Dendritic cell treated with granulocyte-macrophage colony-stimulating factor and Interleukin-4, amounts not matched to agents 40 ng/mL and 50 ng/mL, for 4 days (primary cell): Measurements from ENCODE around the gene ZNF184.
A peak's percentile ranks its signal among the peaks of the same experiment; 100 is the strongest.

Experiments used
- H3K27ac Mint-ChIP-seq: one replicate; pipeline ENCODE4 v1.8.0; 2022; ENCODE audit warnings: mild to moderate bottlenecking, mixed read lengths
- H3K27me3 Mint-ChIP-seq: one replicate; pipeline ENCODE4 v1.8.0; 2022; ENCODE audit warnings: mild to moderate bottlenecking, mixed read lengths
- H3K36me3 Mint-ChIP-seq: one replicate; pipeline ENCODE4 v1.8.0; 2022; ENCODE audit warnings: low read depth, mixed read lengths
- H3K4me1 Mint-ChIP-seq: one replicate; pipeline ENCODE4 v1.8.0; 2022; ENCODE audit warnings: low read depth, mixed read lengths
- H3K4me3 Mint-ChIP-seq: one replicate; pipeline ENCODE4 v1.8.0; 2022; ENCODE audit warnings: mild to moderate bottlenecking, moderate library complexity, mixed read lengths
- H3K9me3 Mint-ChIP-seq: one replicate; pipeline ENCODE4 v1.8.0; 2022; ENCODE audit warnings: mixed read lengths
- intact Hi-C: fragments of 100-400 bp; cut with micrococcal nuclease; formaldehyde crosslinking; loops from one replicate; pipeline ENCODE4 v1.15.0; 2022

The ZNF184 gene

DNA sequence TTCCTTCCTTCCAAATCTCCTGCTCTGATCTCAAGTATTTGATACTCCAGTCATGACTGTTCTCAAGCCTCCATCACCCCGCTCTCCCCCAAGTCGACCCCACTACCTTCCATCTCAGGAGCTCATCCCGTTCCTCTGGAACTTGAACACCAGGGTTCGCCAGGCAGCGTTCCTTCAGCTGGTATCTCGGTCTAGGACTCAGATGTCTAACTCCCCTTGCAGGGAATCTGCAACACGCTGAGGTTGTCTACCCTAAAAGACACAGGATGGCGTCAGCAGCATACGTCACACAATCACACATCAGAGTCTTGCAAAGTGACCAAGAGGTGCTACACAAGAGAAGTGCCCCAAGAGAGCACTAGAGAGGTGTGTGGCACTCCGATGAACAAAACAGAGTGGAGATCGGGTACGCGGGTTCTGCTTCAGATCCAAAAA is 706 bp downstream of the ZNF184 start:
- peaks cover 21% of the 10 kb centered on the region for H3K4me1 Mint-ChIP-seq
- peak overlapping the region; percentile 93 for H3K4me3 Mint-ChIP-seq

DNA sequence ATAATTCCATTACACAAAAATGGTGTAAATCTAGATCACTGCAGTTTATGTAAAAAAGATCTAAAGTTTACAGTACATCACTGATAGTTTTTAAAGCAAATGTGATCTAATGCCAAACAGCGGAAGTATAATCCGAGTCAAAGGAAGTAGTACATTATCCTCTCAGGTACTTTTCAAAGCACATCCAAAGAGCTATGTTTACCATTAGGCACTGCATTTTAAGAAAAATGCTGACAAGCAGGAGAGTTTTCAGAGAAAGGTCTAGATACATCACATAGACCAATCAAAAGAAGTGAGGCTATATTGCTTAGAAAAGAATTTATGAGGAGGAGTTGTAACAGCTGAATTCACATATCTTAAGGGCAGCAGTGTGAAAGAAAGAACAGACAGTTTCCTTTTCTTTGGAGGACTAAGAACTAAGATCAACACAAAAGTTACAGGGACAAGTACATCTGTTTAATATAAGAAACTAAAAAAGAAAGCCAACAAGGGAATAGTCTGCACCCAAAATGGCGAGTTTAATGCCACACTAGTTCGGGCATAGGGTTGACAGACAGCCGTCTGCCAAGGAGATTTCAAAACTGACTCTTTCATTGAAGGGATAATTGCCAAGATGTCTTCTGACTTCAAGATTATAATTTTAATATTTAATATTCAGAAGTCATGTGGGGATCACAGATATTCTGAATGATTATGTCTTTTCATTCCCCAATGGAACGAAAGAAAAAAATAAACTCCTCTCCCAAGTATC is 1.4 kb downstream of the ZNF184 start:
- Mint-ChIP-seq H3K4me3 (peak overlapping the region; percentile 93), H3K36me3 (peaks cover 52% of the 10 kb centered on the region), H3K27ac (peak overlapping the region; percentile 94), H3K27me3 (no peaks in the 10 kb centered on the region), H3K4me1 (peaks cover 21% of the 10 kb centered on the region), H3K9me3 (peaks cover 16% of the 10 kb centered on the region)
- intact Hi-C loops = loop anchor here (2.0 kb wide), 2 partner anchors 31 to 83 kb away; partner anchors contain the start of gene ZNF391

More for the DNA sequence above, 706 bp downstream of the ZNF184 start:
- Mint-ChIP-seq H3K36me3 (peaks cover 45% of the 10 kb centered on the region), H3K9me3 (peaks cover 9% of the 10 kb centered on the region), H3K27ac (peak overlapping the region; percentile 94), H3K27me3 (no peaks in the 10 kb centered on the region)
- intact Hi-C loops = loop anchor here (2.0 kb wide), 2 partner anchors 31 to 83 kb away; partner anchors contain the start of gene ZNF391

DNA sequence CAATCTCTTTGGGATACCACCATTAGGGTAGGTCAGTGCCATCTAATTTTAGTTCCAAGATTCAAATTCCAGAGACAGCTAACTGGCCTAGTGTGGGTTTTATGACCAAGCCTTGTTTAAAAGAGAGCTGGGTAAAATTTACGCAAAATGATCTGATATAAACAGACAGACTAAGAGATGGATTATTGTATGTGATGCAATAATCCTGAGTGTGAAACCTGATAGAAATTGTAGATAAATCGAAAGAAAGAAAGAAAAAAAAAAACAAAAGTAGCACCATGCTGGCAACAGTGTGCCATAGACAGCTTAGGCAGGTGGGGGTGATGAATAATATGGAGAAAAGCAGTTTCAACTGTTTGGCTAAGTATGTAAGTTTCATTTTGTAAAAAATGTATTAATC is 2.9 kb downstream of the ZNF184 start:
- Mint-ChIP-seq H3K9me3 (peaks cover 29% of the 10 kb centered on the region), H3K27me3 (no peaks in the 10 kb centered on the region), H3K36me3 (peaks cover 67% of the 10 kb centered on the region), H3K27ac (no peak overlapping the region), H3K4me1 (peaks cover 21% of the 10 kb centered on the region), H3K4me3 (no peak overlapping the region)
- intact Hi-C loops = no loop called here

DNA sequence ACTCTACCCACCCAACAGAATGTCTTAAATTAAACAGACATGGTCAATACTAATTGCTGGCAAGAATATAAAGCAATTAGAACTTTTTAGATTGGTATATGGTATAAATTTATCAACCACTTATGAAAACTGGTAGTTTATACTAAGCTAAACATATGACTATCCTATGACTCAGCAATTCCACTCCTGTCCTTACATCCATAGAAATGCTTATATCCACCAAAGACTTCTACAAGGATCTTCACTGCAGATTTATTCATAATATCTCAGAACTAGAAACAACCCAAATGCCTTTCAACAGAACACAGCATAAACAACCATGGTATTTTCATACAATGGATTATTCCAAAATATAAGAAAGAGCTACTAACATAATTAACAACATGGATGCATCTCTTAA is 4.6 kb downstream of the ZNF184 start:
- Mint-ChIP-seq H3K4me3 (no peak overlapping the region), H3K9me3 (peaks cover 44% of the 10 kb centered on the region), H3K36me3 (peaks cover 84% of the 10 kb centered on the region), H3K27me3 (no peaks in the 10 kb centered on the region), H3K27ac (no peak overlapping the region), H3K4me1 (peaks cover 21% of the 10 kb centered on the region)
- intact Hi-C loops = no loop called here

DNA sequence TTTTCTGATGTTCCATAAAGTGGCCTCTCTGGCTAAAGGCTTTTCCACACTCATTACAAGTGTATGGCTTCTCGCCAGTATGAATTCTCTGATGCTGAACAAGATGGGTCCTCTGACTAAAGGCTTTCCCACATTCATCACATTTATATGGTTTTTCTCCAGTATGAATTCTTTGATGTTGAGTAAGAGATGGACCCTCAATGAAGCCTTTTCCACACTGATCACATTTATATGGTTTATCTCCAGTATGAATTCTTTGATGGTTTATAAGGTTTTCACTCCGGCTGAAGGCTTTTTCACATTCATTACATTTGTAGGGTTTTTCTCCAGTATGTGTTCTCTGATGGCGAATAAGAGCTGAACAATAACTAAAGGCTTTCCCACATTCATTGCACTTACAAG is 20.4 kb downstream of the ZNF184 start:
- H3K9me3 Mint-ChIP-seq = peaks cover 68% of the 10 kb centered on the region
- intact Hi-C loops = no loop called here
- H3K36me3 Mint-ChIP-seq = peaks cover 77% of the 10 kb centered on the region
- H3K4me1 Mint-ChIP-seq = no peaks in the 10 kb centered on the region
- no peak overlapping the region for H3K27ac Mint-ChIP-seq
- H3K27me3 Mint-ChIP-seq = no peaks in the 10 kb centered on the region
- H3K4me3 Mint-ChIP-seq = no peak overlapping the region

DNA sequence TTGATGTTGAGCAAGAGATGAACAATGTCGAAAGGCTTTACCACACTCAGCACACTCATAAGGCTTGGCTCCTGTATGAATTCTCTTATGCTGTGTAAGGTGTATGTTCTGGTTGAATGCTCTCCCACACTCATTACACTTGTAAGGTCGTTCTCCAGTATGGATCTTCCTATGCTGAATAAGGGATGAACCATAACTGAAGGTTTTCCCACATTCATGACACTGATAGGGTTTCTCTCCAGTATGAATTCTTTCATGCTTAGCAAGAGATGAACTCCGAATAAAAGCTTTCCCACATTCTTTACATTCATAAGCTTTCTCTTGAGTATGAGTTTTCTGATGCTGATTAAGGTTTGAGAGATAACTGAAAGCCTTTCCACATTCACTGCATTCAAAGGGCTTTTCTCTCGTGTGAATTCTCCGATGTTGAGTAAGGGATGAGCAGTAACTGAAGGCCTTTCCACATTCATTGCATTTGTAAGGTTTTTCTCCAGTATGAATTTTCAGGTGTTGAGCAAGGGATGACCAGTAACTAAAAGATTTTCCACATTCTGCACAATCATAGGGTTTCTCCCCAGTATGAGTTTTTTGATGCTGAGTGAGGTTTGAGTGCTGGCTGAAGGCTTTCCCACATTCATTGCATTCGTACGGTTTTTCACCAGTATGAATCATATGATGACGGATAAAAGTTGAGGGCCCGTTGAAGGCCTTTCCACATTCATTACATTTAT is 21.1 kb downstream of the ZNF184 start:
- Mint-ChIP-seq H3K4me1 (no peaks in the 10 kb centered on the region), H3K27ac (no peak overlapping the region), H3K36me3 (peaks cover 70% of the 10 kb centered on the region), H3K4me3 (no peak overlapping the region), H3K9me3 (peaks cover 62% of the 10 kb centered on the region), H3K27me3 (no peaks in the 10 kb centered on the region)
- intact Hi-C loops = no loop called here

DNA sequence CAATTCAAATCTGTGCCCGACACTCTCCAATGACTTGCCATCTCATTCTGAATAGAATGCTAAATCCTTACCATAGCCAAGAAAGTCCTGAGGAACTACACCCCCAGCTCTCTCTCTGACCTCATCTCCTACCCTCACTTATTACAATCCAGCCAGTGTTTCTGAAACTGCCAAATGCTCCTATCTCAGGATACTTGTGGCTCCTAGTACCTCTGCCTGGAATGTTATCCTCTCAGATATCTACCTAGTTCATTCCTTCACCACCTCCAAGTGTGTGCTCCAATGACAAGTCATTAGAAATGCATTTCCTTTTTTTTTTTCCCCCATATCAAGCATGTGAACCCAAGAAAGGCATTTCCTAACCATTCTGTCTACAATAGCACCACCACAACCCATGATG is 24.4 kb downstream of the ZNF184 start:
- intact Hi-C loops = no loop called here
- Mint-ChIP-seq H3K27me3 (no peaks in the 10 kb centered on the region), H3K4me1 (no peaks in the 10 kb centered on the region), H3K27ac (no peak overlapping the region), H3K9me3 (peaks cover 28% of the 10 kb centered on the region), H3K4me3 (no peak overlapping the region), H3K36me3 (peaks cover 37% of the 10 kb centered on the region)

DNA sequence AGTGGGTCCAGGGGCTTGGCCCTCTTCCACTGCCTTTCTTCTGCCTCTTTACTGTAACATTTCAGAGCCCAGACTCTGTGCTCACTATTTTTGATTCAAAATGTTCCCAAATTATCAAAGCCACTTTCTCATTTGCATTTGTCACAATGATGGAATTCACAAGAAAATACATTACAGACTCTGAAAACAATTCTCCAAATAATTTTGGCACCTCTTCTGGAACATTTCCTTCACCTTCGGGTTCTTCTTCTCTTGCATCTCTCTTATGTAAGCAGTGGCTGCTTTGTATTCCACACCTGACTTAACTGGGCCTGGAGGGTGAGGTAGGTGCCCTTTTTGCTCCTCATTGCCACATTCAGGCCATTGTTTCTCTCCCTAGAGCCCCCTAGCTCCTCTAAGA is 30.0 kb downstream of the ZNF184 start:
- H3K36me3 Mint-ChIP-seq = no peaks in the 10 kb centered on the region
- no peak overlapping the region for H3K27ac Mint-ChIP-seq
- H3K27me3 Mint-ChIP-seq = no peaks in the 10 kb centered on the region
- H3K9me3 Mint-ChIP-seq = peaks cover 12% of the 10 kb centered on the region
- H3K4me1 Mint-ChIP-seq = no peaks in the 10 kb centered on the region
- H3K4me3 Mint-ChIP-seq = no peak overlapping the region
- intact Hi-C loops = no loop called here

DNA sequence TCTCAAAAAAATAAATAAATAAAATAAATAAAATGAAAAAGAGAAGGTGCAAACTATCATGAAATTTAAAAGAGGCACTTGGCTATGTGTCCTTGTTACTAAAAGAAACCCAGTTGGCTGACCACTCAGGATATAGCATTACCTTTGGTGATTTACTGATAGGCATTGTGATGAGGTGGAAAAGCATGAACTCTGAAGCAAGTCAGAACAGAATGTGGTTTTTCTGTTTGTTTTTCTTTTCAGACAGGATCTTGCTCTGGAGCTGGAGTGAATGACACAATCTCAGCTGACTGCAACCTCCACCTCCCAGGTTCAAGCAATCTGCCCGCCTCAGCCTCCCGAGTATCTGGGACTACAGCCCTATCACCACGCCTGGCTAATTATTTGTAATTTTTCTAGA is 31.9 kb downstream of the ZNF184 start:
- Mint-ChIP-seq H3K27me3 (no peaks in the 10 kb centered on the region), H3K9me3 (peaks cover 28% of the 10 kb centered on the region), H3K4me3 (no peak overlapping the region), H3K27ac (no peak overlapping the region), H3K4me1 (no peaks in the 10 kb centered on the region), H3K36me3 (no peaks in the 10 kb centered on the region)
- intact Hi-C loops = no loop called here

DNA sequence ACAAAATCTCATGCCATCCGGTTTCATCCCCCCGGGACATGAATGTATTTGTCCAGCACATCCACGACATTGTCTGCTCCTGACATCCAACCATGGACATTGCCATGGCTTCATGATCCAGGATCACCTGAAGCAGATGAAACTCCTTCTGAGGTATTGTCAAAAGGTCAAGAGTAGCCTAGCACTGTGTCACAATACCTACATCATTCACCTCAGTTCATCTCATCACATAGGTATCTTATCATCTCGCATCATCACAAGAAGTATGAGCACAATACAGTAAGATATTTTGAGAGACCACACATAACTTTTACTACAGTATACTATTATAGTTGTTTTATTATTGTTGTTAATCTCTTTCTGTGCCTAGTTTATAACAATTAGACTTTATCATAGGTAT is 33.5 kb downstream of the ZNF184 start:
- peaks cover 44% of the 10 kb centered on the region for H3K9me3 Mint-ChIP-seq
- intact Hi-C loops = no loop called here
- no peak overlapping the region for H3K4me3 Mint-ChIP-seq
- no peak overlapping the region for H3K27ac Mint-ChIP-seq
- no peaks in the 10 kb centered on the region for H3K36me3 Mint-ChIP-seq
- no peaks in the 10 kb centered on the region for H3K27me3 Mint-ChIP-seq
- H3K4me1 Mint-ChIP-seq = no peaks in the 10 kb centered on the region

DNA sequence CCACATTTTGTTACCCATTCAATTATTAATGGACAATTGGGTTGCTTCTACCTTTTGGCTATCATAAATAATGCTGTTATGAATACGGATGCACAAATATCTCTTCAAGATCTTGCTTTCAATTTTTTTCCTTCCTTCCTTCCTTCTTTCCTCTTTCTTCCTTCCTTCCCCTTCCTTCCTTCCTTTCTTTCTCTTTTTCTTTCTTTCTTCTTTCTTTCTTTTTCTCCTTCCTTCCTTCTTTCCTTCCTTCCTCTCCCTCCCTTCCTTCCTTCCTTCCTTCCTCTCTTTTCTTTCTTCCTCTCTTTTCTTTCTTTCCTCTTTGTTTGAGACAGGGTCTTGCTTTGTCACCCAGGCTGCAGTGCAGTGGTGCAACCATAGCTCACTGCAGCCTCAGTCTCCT is 39.2 kb downstream of the ZNF184 start:
- intact Hi-C loops = no loop called here
- no peak overlapping the region for H3K4me3 Mint-ChIP-seq
- no peaks in the 10 kb centered on the region for H3K36me3 Mint-ChIP-seq
- no peaks in the 10 kb centered on the region for H3K4me1 Mint-ChIP-seq
- H3K9me3 Mint-ChIP-seq = peaks cover 71% of the 10 kb centered on the region
- H3K27ac Mint-ChIP-seq = no peak overlapping the region
- peaks cover 2% of the 10 kb centered on the region for H3K27me3 Mint-ChIP-seq

DNA sequence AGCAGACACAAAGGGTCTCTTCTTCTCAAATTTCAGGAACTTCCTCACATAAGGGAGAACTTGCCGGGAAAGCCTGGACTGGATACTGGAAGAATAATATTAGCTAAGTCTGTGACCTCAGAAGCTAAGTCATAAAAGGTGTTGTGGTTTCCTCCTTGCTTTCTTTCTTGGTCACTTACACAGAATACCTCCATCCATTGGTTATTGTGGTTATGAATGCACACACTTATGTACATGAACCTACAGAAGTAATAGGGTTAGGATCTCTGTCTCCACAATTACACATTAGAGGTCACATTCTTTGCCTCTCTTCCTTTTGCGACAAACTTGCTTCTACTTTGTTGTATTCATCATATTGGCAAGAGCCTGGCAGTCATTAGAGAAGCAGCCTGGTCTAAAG is 43.9 kb downstream of the ZNF184 start:
- Mint-ChIP-seq H3K36me3 (no peaks in the 10 kb centered on the region), H3K27me3 (peaks cover 2% of the 10 kb centered on the region), H3K4me1 (no peaks in the 10 kb centered on the region), H3K4me3 (no peak overlapping the region), H3K27ac (no peak overlapping the region), H3K9me3 (peaks cover 38% of the 10 kb centered on the region)
- intact Hi-C loops = no loop called here

DNA sequence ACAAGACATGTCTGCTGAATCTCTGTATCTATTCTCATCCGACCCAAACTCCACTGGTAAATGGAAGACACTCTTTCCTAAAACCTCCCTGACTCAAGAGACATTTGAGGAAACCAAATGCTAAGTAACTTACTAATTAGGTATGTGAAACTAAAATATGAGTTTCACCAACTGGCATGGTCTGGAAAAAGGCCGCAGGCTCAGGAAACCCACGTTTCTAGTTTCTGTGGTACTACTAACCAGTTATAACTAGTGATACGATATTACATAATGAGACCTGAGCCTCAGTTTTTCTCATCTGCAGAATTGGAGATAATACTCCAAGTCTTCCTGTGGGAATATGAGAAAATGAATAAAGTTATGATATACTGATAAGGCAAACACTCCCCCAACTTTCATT is 44.4 kb downstream of the ZNF184 start:
- H3K27ac Mint-ChIP-seq = no peak overlapping the region
- H3K9me3 Mint-ChIP-seq = peaks cover 38% of the 10 kb centered on the region
- intact Hi-C loops = no loop called here
- H3K4me3 Mint-ChIP-seq = no peak overlapping the region
- no peaks in the 10 kb centered on the region for H3K4me1 Mint-ChIP-seq
- H3K36me3 Mint-ChIP-seq = no peaks in the 10 kb centered on the region
- H3K27me3 Mint-ChIP-seq = no peaks in the 10 kb centered on the region

DNA sequence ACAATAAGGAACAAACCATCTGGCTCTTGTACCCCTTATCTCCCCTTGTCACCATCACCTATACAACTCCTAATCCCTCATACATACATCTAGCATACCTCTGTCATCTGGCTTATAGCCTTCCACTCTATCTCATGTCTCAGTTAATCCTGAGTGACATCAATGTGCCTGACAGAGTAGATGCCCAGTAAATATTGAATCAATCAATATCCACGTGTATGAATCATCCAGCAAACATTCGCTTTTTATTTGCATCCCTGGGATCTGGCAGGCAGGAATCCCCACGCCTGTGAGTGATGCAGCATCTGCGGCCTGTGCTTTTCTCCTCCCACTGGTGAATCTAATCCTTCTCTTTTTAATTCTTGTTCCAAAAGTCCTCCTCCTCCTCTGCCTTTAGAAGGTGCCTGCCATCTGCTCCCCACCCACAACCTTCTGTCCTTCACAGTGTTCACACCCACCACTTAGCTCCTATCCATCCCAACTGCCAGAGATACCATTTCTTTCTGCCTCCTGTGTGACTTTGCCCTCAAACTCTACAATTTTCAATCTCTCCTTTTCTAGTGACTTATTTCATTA is 46.8 kb downstream of the ZNF184 start:
- intact Hi-C loops = no loop called here
- Mint-ChIP-seq H3K4me3 (no peak overlapping the region), H3K36me3 (no peaks in the 10 kb centered on the region), H3K27me3 (no peaks in the 10 kb centered on the region), H3K9me3 (peaks cover 49% of the 10 kb centered on the region), H3K4me1 (no peaks in the 10 kb centered on the region), H3K27ac (no peak overlapping the region)
